OCI-M2 (cell line): ENCODE measurements around the gene NEDD4L.
"Not testable (repeated sequence)": the region's sequence is repeated elsewhere in the genome, so short reads cannot be mapped to it uniquely, and the experiment has no call there.

ENCODE experiments used
- DNase-seq: peaks from one replicate; lab custom pipeline; 2025; ENCODE audit not compliant: unreplicated experiment; lab: John Stamatoyannopoulos, UW

The NEDD4L gene

GRCh38 chr18:58363767-58364540, 319.9 kb downstream of the NEDD4L start:
- no peak for DNase-seq

GRCh38 chr18:58364876-58365528, 321.0 kb downstream of the NEDD4L start:
- no peak for DNase-seq

- no peak for DNase-seq
Measured at GRCh38 chr18:58367425-58368140, 323.6 kb downstream of the NEDD4L start.

GRCh38 chr18:58369616-58370015, 325.6 kb downstream of the NEDD4L start:
- DNase-seq: no peak

GRCh38 chr18:58370038-58370580, 326.1 kb downstream of the NEDD4L start:
- no peak for DNase-seq

GRCh38 chr18:58370612-58371011, 326.6 kb downstream of the NEDD4L start:
- no peak for DNase-seq

- no peak for DNase-seq
Measured at GRCh38 chr18:58373481-58373880, 329.5 kb downstream of the NEDD4L start.

- no peak for DNase-seq
Measured at GRCh38 chr18:58375051-58375450, 331.0 kb downstream of the NEDD4L start.

GRCh38 chr18:58378411-58379379, 334.7 kb downstream of the NEDD4L start:
- DNase-seq: no peak

- DNase-seq: no peak
Measured at GRCh38 chr18:58379443-58379842, 335.4 kb downstream of the NEDD4L start.

- not testable (repeated sequence) for DNase-seq
Measured at GRCh38 chr18:58380113-58380512, 336.1 kb downstream of the NEDD4L start.

GRCh38 chr18:58381676-58382411, 337.8 kb downstream of the NEDD4L start:
- no peak for DNase-seq

- no peak for DNase-seq
Measured at GRCh38 chr18:58382446-58382845, 338.4 kb downstream of the NEDD4L start.

GRCh38 chr18:58385472-58385871, 341.4 kb downstream of the NEDD4L start:
- no peak for DNase-seq

- DNase-seq: no peak
Measured at GRCh38 chr18:58386780-58387179, 342.8 kb downstream of the NEDD4L start.

- DNase-seq: no peak
Measured at GRCh38 chr18:58387716-58388115, 343.7 kb downstream of the NEDD4L start.

GRCh38 chr18:58388736-58389135, 344.7 kb downstream of the NEDD4L start:
- no peak for DNase-seq

- no peak for DNase-seq
Measured at GRCh38 chr18:58389745-58390144, 345.7 kb downstream of the NEDD4L start.

GRCh38 chr18:58390399-58390798, 346.4 kb downstream of the NEDD4L start:
- no peak for DNase-seq
